ENCODE data around the gene SLC37A1.
"Not testable (repeated sequence)": the region's sequence is repeated elsewhere in the genome, so short reads cannot be mapped to it uniquely, and the experiment has no call there.

The SLC37A1 gene

DNA sequence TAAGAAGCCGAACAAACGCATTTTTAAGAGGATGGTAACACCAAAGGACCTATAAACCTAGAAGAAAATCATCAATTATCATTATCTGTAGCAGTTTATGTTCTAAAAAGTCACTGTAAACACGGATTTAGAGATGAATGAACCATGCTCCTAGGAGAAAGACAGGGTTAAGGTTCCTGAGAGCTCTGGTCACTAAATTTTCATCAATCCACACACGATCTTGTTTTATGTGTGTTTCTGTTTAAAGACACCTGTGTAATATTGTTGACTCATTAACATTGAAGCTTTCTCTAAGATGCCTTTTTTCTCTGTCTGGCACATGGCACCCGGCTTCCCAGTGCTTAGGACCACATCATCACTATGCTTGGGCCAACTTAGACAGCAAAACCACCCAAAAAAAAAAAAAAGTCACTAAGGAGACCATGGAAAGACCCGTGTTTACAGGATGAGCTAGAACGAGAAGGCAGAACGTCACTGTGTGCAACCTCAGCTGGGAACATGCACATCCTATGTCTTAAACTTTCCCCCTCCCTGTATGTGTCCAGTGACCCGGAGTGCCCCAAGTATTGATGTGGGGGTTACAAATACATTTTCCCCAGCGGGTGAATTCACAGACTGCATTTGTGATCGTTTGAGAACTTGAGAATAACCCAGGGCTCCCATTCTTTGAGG lies 84.0 kb downstream of the SLC37A1 start:
- no peak for DNase-seq

DNA sequence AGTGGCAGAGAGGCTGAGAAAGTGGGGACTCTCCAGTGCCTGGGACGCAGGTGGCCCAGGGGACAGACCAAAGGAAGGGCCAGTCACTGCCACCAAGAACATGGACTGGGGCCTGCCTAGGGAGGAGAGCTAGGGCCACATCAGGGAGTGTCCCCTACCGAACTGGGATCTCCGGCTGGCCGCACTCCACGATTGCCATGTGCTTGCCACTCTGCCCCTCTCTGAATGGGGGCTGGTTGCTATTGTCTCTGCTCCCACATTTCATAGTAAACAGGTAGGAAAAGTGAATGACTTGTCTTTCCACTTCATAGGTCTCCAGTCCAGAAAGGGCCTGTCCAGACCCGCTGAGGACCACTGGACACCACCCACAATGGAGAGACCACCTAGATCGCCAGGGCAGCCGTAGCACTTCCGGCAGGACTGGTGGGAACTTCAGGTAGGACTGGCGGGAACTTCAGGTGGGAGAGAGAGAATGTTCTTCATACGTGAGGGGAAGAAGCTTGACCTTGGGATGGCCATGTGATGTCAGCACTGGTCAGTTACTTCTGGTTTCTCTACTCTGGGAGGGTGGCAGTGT lies 84.6 kb downstream of the SLC37A1 start:
- DNase-seq = no peak

DNA sequence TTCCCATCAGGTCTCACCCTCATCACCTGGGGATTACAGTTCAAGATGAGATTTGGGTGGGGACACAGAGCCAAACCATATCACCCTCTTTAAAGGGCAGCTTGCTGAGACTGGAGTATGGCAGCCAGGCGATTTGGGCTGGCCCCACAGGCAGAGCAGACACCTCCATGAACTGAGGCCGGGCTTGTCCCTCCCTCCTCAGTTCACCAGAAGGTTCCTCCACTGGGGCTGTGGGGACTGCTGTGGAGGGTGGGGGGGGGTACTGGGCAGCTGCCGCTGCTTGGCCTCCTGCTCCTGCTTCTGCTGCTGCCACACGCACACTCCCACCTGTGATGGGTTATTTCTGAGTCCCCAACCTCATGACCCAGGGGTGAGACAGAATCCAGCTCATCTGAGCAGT lies 85.8 kb downstream of the SLC37A1 start:
- DNase-seq = no peak

DNA sequence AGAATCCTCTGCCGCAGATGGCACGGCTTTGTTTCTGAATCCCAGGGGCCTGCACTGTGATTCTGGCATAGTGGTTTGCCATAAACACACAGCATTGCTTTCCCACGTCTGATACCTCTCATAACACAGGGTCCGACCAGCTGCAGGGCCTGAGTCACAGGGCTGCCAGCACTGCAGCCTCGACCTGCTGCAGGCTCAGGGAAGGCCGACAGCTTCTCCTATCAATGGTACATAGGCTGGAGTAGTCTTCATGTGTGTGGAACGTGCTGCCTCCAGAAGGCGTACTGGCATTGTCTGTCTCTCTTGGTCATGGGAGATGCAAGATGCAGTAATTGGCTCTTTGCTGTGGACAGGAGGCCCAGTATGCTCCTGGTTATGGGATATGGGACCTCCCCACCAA lies 86.3 kb downstream of the SLC37A1 start:
- no peak for DNase-seq

DNA sequence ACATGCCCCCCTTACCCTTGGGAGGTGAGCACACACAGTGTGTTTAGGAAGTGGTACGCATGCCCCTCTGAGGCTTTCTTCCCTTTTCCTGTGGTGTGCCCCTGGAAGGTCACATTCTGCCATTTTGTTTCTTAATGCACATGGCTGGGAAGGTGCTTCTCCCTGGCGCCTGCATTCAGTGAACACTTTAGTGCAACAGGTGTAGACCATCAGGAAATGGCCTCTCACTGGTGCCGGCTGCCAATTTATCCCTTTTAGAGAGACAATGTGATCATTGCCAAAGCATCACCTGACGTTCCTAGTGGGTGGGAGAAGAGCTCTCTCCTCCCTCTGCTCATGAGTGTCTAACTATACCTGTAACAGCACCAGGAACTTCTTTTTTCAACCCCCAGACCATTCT lies 88.0 kb downstream of the SLC37A1 start:
- no peak for DNase-seq

DNA sequence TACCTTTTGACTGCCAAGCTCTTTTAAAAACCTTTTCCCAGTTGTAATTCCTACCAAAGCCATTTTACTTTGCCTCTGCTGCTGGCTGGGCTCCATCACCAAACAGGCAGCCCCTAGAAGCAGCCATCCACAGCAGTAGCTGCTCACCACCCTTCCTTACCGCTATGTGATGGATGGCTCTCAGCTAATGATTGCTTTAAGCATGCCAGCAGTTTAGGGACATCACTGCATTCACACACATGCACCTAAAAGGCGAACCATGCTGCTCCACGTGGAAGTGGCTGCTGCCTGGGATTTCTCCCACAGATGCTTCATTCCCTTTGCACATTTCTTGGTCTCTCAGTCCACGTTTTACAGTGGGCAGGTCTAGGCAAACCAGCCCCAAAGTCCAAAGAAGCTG lies 93.5 kb downstream of the SLC37A1 start:
- no peak for DNase-seq

DNA sequence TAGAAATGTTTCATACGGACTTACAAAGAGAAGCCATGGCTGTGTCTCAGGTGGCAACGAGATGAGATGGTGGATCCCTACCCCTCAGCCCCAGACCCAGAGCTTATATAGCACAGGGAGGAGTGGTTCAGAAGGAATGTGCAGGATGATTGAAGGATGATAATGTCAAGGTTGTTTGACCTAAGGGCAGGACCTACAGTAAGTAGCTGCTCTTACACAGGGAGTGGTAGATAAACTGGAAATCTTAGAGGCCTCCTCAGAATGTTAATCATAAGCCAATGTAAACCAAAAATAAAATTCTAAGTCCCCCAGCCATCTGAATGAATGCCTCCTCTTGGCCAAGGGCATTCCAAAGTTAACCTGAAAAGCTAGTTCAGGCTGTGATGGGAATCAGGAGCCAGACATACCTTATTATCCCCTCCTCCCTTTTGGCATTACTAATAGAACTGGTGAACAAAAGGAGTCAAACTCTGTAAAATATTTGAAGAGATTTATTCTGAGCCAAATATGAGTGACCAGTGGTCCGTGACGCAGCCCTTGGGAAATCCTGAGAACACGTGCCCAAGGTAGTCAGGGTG lies 94.0 kb downstream of the SLC37A1 start:
- DNase-seq = no peak

DNA sequence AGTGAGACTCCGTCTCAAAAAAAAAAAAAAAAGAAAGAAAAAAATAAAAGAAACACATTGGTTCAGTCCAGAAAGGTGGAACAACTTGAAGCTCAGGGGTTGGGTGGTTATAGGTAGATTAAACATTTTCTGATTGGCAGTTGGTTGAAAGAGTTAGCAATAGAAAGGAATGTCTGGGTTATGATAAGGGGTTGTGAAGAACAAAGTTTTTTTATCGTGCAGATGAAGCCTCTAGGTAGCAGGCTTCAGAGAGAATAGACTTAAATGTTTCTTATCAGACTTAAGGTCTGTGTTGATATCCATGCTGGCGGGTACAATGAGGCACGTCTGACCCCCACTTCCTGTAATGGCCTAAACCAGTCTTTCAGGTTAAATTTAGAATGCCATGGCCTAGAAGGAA lies 94.8 kb downstream of the SLC37A1 start:
- no peak for DNase-seq

DNA sequence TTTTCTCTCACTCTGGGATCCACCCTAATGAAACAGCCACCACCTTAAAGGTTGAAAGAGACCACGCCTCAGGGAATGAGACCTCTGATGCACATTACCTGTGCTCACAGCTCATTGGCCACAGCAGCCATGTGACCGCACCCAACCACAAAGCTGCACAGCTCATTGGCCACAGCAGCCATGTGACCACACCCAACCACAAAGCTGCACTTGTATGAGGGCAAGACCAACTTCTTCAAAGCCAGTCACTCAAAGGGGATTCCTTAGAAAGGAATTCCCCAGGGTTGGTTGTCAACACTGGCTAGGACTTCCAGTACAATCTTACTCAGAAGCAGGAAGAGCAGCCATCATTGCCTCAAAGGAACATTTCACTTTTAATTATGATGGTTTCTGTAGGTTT lies 96.2 kb downstream of the SLC37A1 start:
- DNase-seq = no peak

DNA sequence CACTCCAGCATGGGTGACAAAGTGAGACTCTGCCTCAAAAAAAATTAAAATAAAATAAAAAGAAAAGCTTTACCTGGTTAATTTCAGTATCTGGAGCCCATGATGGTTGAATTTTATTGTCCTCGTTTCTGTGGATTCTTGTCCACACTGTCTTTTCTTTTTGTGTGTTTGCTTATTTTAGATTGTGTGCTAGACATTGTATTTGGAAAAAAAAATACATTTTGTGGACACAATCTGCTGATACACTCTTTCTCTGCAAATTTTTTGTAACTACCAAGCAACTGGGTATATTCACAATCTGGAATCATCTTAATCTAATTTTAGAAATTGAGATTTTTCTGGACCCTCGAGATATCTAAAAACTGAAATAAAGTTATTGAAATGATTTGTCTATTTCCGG lies 98.2 kb downstream of the SLC37A1 start:
- DNase-seq = no peak

DNA sequence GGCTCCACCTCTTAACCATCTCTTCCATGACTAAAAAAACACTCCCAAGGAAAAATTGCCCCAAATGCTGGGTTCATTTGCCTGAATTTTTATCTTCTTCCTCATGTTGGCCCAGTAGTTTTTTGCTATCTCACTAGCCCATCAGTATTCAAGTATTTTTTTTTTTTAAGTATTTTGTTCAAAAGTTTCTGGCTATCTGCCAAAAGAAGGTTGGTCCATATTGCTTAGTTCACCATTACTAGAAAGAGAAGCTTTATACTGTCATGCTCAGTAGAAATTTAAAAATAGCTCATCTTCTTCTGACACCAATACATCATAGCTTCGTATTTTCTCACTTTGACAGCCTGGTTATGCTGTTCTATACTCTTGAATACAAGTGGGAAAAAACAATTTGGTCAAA lies 98.7 kb downstream of the SLC37A1 start:
- DNase-seq = no peak

DNA sequence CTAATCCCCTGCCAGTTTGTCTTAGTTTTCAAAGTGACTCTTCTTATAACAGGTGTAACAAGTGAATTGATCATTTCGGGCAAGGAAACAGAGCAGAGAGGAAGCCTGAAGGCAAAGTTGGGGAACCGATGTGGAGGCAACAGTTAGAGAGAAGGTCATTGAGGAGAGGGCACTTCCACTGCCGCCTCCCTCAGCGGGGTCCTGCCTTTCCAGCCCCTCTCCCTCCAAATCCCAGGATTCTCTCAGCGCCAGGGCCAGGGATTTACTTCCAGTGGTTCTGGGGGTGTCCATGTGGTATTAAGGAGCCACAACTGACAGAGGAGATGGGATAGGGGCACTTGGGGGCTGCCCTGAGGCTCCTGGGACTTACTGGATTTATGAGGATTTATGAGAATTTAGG lies 100.1 kb downstream of the SLC37A1 start:
- DNase-seq = no peak

DNA sequence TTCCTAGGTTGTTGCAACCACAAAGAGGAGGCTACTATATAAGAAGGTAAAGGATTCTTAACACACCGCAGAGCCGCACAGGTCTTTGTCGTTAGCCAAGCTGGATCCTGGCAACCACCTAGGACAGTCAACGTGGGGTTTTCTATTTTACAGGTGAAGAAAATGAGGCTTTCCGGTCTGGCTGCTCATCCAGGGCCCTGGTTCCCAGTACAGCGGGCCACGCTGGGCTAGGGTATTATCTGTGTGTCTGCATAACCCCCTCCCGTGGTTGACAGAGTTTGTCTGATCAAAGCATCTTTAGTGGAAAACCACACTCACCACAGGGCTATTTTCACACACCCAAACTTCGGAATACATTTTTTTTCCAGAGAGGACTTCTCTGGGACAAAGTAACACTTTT lies 100.7 kb downstream of the SLC37A1 start:
- peak; percentile 29 for DNase-seq

DNA sequence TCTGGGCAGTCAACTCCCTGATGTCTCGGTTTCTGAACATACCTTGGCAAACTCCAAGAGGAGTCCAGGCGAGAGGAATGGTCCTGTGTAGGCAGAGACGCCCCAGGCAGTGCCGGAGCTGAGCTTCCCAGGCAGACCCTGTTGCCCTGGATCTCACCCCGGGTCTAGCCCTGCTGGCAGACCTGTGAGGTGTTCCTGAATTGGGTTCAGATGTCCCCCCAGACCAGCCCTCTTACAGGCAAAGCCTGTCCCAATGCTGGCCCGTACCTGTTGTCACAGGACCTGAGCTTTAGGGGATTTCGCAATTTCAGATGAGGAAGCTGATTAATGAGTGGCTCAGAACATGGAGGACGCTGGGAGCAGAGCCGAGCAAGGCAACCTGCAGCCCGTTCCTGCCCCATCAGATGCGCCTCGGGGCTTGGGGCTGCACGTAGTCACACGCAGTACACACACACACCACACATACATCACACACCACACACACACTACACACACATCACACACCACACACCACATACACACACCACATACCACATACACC lies 101.2 kb downstream of the SLC37A1 start:
- peak; percentile 52 for DNase-seq

DNA sequence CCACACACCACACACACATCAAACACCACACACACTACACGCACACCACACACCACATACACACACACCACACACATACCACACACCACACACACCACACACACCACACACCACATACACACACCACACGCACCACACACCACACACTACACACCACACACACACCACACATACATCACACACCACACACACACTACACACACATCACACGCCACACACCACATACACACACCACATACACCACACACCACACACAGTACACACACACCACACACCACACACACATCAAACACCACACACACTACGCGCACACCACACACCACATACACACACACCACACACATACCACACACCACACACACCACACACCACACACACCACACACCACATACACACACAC lies 101.7 kb downstream of the SLC37A1 start:
- DNase-seq = not testable (repeated sequence)

DNA sequence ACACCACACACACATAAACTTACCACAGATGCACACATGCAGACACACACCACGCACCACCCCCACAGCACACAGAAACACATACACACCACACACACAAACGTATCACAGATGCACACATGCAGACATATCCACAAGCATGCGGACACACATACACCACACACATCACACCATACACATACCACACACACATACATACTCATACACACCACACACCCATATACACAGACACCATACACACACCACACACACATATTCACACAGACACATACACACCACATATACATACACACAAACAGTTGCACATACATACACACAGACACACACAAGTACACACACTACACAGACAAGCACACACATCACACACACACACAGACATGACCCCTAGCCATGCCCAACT lies 102.3 kb downstream of the SLC37A1 start:
- DNase-seq = no peak

DNA sequence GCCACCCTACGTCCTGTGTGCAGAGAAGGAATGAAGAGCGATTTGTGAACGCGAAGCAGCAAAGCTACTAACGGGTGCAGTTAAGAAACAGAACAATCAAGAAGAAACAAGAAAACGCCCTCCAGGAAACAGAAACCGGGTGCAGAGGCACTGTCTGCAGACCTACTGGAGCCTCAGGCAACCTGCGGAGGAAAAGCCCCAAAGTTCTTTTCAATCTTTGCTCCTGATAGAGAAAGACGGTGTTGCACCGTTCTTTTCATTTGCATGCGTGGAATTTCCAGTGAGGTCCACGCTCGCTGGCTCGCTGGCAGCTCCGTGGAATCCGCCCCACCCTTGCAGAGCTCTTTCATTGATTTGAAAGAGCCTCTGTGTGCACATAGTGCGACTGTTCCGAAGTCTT lies 102.8 kb downstream of the SLC37A1 start:
- DNase-seq = no peak

DNA sequence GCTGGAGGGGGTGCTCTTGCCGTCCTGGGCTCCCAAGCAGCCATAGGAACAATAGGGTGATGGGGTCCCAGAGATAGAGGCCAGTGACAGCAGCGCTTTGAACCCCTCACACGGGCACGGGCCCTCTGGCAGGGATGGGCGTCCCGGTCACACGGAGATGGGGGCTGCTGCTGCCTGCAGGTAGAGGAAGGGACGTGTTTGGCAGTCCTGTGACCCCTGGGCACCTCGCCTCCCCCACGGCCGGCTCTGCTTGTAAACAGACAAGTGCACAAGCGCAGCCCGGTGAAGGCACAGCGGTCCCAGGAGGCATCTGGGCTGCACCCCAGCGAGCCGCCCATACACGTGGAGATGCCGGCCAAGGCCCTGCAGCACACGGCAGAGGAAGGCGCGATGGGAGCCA lies 103.3 kb downstream of the SLC37A1 start:
- DNase-seq = no peak

DNA sequence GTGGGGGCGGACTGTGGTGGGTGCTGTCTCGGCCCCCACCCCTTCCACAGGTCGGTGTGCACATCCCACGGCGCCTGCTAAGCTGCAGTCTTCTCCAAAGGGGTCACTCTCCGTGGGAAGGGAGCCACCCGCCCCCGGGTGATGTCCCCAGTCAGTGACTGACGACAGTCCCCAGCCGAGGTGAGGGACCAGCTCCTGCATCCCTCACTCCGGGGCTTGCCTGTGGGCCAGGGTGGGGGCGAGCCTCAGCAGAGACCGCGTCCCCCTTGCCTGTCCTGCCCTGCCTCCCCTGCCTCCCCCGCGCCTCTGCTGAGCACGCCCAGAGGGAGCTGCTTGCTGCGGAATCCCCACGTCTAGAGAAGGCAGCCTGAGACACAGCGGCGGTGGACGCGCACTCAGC lies 103.8 kb downstream of the SLC37A1 start:
- DNase-seq = no peak

DNA sequence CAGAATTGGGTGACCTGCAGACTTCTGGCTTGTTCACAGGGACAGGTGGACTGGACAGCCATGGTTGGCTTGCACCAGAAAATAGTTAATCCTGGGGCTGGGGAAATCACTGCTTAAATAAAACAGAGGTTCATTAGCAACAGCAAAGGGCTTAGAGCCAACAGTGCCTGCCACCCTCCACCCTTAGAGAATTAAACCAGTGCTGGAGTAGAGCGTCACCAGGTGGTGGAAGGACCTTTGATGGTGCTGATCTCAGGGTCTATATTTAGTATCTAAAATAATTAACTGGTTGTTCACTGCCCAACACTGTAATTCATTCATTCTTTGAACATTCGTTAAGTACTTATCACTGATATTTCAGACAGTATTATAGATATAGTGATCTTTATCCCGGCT lies 105.1 kb downstream of the SLC37A1 start:
- peak; percentile 28 for DNase-seq

DNA sequence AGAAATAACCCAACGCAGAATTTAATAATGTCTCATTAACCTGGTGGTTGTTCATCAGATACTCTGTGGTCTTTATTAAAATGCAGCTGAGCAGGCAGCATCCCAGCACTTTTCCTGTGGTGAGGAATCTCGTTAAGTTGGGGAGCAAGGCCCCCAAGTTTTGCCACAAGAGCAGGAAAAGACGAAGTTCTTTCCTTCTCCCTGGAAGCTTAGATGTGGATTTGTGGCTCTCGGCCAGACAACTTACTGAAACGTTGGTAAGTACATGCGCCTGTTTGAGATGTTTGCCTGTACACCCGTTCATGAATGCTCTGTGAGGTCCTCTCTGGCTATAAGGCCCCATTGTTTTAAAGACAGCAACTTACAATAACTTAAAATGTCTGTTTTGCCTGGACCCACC lies 105.5 kb downstream of the SLC37A1 start:
- DNase-seq = no peak

DNA sequence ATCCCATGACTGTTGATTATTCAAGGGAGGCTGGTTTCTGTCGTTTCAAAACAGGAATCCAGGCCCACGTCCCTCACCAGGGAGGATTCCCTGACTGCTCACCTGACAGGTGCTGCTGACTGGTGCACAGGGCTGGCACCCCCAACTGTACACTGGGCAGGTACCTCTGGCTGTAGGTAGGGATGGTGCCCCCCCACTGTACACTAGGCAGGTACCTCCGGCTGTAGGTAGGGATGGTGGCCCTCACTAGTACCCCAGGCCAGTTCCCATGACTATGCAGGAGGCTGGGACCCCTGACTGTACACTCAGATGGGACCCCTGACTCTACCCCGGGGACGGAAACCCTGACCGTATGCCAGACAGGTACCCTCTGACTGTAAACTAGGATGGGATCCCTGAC lies 106.2 kb downstream of the SLC37A1 start:
- no peak for DNase-seq

DNA sequence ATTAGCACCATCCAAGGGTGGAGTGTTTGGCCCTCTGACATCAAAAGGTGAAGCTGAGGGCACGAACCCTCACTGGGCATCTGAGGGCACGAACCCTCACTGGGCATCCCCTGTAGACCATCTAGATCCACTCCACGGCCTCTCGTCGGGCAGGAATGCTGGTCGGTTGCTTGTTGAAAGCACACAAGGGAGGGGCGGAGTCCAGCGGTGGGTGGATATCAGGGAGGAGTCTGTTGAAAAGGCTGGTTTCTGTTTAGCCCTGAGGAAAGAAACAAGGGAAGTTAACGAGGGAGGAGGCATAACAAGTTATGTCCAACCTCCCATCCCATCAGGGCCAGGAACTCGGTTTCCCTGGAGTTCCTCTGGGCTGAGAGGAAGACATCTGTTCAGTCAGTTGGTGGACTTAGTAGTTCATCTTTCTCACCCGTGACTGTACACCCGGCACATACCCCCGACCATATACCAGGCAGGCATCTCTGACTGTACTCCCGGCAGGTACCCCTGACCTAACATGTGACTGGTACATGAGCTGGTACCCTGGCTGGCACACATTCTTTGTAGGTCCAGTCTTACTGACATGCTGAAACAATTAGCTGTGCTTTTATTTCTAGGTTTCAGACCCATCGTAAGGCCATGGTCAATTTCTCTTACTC lies 107.6 kb downstream of the SLC37A1 start:
- DNase-seq = no peak

DNA sequence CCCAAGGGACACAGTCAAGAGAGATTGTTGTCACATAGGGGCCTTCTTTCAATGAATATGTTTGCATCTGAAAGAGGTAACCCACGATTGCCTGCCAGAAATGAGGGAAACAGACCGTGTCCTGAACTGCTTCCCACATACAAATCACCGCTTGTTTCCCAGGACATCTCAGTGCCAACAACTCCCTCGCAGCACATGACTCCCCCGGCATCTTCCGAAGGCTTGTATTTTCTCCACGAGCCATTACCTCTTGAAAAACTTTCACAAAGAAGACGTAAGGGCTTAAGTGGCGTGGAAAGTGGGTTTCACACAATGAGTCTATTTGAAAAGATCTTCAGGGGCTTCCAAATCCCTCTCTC lies 108.1 kb downstream of the SLC37A1 start:
- no peak for DNase-seq
